ENCODE measurements around the gene LMF1. TPM values are rescaled to one million over a fixed set of nuclear protein-coding genes. Genes with fewer than 3 reads are reported as not detected.
"Not testable (repeated sequence)": the region's sequence is repeated elsewhere in the genome, so short reads cannot be mapped to it uniquely, and the experiment has no call there.

Gene LMF1
- total RNA-seq, 1 donor from 2014 or later, result 13.6 TPM

DNA sequence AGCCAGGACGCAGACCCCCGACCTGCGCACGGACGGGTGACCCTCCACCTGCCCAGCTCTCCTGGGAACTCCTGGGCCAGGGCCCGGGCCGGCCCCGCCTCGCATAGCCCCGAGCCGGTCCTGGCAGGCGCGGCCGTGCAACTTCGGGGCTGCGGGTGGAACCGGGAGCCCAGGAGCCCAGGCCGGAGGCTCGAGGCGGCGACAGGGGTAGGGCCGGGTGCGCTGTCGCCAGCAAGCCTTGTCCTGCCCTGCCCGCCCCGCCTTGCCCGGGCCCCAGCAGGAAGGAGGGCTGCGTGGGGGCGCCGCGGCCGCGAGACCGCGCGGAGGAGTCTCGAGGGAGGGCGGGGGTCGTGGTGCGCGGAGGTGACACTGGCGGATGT lies 408 bp downstream of the LMF1 start:
- no peak for DNase-seq

DNA sequence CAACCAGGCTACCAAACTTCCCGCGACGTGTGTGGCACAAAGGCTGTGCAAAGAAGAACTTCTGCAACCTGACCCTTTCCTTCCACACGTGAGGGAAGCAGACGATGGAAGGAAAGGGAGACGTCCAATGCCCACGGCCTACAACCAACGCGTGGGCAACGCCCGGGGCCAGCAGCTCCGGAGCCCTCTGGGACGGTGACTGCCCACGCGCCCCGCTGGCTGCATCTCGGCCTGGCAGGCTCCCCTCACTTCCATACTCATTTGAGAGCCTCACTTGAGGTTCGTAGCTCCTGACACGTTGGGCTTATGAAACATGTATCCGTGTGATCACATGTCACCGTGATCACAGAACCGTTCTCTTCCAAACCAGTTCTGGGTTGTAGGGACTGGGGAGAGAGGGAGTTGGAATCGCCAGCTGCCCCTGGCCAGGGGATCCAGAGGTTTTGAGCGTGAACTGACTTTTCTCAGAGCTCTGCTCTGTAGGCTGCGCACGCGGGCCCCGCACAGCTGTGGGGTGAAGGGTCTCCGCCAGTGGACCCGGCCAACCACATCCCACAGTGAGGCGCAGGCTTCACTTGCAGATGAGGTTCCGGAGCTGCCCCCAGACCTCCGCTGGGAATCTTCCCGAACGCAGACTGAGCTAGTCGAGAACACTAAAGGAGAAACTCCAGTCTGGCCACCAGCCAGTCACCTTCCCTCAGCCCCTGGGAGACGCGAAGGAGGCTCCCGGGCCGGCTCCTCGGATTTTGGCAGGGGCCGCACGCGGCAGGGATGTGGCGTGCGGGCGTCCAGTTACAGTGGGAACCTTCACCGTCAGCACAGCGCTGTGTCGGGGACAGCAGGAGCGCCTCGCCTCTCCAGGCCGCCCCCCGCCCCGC lies 1.0 kb downstream of the LMF1 start:
- DNase-seq, result no peak

DNA sequence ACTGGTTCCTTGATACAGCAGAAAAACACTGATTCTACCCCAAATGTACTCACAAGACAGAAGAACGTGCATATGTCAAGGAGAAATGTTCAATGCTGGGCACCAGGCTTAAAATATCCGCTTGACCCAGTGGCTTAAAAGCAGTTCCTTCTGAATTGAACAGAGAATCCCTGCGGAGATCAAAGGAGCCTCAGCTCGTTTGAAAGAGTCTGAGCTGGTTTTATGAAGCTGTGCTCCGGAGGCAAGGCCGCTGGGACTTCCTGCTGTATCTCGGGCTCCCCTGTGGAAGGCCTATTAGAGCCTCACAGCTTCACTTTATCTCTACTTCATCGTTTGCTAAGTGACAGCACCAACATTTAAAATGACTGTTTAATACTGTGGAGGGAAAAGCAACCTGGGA lies 2.2 kb downstream of the LMF1 start:
- no peak for DNase-seq

DNA sequence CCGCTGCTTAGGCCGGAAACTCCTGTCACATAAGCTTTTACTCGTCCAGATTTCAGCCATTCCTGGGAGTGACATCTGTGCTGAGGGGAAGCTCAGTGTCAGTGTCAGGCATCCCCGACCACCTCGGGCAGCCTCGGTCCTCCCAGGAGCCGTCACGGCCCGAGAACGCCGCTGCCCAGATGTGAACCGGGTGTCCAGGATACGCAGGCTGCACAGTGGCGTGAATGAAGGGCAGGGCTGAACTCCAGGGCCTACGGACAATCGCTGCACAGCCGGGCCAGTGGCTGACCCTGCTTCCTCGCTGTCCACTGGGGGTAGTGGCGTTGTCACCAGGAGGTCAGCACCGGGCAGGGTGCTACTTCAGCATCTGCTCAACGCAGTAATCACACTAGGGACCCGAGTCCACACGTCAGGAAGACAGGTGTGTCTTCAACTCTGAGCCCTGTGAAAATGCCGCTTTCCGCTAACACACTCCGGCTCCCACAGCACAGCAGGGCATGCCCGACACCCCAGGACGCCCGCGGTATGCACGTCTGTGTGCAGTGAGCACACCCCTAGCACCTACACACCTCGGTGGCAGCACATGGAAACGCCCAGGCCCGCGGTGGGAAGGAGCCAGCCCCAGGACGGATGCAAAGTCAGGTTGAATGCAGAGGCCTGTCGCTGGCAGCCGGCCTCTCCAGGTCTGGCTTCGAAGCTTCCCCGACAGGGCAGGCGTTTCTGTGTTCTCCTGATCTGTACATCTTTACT lies 3.1 kb downstream of the LMF1 start:
- no peak for DNase-seq

DNA sequence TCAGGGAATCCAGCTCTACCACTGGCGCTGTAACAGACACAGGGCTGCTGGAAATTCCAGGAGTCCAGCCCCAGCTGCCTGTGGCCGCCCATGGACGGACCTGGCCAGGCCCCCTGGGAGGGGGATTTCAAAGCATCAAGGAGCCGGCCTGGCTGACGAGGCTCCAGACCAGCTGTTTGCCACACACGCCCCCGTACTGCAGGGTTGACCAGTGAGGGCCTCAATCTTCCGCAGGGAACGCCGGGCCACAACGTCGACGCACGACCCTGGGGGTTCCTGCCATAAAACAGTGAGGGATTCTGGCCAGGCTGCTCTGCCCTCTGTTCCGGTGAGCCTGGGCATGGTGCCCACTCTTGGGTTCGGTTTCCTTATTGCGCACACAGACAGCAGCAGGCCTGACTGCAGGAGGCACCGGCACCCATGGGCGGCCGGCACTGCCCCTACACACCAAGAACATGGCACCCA lies 3.7 kb downstream of the LMF1 start:
- no peak for DNase-seq

DNA sequence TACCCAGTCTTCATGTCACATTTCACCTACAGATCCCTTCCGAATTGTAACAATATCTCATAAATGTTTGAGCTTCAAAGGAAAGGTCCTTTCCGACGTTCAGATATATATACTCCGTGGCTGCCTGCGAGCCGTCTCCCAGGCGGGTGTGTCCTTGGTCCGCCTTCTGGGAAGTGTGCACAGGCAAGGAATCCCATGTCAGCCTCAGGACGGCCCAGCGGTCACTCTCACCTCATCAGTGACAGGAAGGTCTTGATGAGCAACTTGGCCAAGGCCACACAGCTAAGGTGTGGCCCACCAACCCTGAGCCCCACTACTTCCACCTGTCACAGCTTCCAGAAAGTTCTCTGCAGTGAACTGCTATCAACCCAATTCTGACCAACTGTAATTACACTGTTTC lies 4.3 kb downstream of the LMF1 start:
- DNase-seq, result no peak

DNA sequence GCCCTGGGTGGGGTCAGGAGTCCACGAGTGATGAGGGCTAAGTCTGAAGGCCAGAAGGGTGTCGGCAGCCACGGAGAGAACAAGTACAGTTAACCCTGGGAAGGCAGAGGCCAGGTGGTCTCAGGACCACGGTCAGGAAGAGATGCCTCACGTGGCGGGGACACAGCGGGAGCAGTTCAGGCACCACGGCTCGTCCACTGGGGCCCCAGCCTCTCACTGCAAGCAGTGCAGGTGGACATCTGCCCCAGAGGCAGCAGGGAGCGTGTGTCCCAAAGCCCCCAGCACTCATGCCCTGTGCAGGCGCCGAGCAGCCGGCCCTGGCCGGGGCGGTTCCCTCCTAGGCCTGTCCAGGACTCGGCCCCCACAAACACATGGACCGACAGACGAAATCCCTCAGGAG lies 4.7 kb downstream of the LMF1 start:
- DNase-seq, result no peak

DNA sequence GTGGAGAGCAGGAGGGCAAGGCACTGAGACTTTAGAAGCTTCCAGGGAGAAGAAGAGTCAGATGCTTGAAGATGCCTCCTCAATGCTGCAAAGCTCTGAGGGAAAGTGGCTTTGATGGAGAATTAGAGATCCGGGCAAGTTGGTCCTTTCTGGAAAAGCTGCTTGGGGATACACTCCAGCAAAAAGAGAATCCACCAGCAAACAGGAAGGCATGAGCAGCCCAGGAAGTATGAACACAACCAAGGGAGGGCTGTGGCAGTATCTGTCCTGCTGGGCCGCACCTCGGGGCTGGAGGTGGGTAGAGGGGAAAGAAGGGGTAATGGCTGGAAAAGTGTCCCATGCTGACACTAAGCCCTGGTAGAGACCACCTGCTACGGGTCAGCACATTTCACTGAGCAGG lies 5.3 kb downstream of the LMF1 start:
- no peak for DNase-seq

DNA sequence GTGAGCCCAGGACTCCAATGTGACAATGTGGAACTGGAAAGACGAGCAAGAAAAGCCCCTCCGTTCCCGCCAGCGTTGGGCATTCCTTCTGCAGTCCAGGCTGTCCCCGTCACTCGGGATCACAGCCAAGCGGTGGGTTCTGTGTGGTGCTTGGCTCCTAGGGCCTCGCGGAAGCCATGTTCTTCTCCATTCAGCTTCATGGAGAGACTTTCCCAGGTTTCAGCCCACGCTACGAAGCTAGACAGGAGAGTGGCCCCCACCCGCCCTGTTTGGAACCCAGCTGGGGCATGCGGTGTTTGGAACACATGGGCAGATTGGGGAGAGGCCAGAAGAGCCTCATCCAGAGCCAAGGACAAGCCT lies 5.8 kb downstream of the LMF1 start:
- DNase-seq, result no peak

DNA sequence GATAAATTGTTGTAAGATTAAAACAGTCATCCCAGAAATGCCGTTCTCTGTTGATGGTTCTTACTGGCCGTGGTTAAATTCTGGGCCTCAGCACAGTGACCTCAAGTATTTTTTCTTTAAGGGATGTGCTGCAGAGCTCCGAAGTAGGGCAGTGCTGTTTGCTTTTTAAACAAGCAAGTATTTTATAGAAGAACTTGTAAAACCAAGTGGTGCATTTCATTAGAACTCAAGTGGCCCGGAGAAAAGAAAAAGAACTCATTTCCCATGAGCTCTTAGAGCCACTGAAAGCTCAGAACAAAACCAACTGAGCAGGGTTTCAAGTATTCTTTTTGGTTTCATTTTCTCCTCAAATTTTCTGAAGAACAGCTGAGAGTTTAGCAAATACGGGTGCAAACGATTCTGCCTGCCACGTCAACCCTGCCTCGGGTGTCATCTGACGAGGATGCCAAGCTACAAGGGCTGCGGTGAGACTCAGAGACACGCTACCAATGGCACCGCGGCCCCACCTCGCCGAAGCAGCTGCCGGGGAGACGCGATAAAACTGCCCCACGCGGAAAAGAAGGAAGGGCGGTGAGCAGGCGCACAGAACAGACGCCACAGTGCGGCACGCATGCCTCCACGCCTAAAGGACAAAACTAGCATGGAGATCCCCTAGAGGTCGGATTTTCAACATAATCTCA lies 6.3 kb downstream of the LMF1 start:
- no peak for DNase-seq

DNA sequence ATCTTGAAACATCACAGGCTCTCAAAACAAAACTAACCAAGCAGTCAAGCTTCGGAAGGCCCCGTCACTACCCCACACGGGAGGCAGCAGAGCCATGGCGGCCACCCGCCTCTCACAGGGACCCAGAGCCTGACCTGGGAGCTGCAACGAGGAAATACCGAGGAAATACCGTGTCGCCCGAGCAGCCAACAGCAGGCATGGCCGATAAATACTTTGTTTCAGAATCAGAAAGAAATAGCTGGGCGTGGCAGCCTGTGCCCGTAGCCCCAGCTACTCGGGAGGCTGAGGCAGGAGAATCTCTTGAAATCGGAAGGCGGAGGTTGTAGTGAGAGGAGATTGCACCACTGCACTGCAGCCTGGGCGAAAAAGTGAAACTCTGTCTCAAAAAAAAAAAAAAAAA lies 6.9 kb downstream of the LMF1 start:
- DNase-seq, result no peak

DNA sequence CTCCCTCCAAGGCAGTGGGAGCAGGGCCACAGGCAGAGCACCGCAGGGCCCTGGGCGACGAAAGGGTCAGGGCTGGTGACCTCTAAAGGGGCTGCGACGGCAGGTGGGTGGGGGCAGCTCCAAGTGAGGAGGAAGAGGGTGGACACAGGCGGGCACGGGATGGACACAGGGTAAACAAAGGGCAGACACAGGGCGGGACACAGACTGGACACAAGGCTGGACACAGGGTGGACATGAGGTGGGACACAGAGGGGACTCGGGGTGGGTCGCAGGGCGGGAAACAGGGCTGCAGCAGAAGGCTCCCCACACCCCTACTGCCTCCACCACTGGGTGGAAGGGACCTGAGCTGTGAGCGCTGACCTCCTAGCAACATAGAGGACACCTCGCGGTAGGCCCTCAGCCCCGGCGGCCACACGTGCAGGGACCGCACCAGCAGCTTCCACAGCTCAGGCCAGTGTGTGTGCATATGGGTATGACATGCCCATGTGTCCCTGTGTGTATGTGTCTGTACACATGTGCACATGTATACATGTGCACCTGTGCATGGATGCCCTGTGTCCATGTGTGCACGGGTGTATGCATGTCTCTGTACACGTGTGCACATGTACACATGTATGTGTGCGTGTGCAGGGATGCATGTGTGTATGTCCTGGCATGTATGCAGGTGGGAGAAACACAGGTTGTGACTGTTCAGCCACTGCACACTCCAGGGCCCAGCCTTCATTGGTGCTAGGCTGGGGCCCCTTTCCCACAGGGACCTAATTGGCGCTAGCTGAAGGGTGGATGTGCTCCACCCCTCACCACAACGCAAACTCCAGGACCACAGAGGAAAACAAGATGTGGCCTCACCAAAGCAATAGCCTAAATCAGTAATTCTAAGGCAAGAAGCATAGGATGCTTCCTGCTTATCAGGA lies 7.6 kb downstream of the LMF1 start:
- DNase-seq, result no peak

DNA sequence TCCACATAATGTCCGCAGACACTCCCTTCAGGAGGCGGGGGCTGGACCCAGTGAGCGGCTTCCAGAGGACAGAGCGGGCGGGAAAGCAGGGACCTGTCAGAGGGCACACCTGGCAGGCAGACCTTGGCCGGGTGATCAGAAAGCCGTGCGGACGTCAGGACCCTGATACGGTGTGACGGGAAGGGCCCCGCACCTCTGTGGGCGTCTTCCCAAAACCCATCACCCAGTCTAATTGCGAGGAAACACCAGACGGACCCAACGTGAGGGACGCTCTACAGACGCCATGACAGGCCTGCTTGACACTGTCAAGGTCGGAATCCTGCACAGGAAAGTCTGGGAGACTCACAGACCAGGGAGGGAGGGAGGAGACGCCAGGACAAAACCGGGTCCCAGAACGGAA lies 8.4 kb downstream of the LMF1 start:
- no peak for DNase-seq

DNA sequence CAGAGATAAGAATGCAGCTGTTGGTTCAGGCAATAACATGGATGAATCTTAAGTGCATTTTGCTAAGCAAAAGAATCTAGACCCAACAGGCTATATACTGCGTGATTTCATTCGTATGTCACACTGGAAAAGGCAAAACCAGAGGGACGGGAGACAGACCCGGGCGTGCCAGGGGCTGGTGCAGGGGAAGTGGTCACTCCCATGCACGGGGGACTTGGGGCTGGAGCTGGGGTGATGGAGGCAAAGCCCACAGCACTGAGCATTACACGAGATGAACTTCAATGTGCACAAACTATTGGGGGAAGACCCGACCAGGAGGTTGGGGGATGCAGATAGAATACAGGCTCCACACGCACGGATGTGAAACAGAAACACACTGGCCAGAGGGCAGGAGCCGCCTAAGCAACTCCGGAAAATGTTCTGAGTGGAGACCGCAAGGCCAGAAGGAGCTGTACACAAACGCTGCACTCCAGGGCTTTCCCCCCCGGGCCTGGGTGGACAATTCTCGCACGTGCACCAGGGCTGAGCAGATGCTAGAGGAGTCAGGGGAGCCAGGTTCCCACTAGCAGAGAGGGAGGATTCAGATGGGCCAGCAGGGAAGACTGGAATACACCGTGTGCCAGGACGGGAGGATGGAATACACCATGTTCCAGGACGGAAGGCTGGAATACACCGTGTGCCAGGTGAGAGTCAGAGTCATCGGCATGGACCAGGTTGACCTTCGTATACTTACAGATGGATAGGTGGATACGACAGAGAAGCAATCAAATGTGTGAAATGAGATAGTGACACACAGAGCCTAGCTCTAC lies 11.3 kb downstream of the LMF1 start:
- DNase-seq, result no peak

DNA sequence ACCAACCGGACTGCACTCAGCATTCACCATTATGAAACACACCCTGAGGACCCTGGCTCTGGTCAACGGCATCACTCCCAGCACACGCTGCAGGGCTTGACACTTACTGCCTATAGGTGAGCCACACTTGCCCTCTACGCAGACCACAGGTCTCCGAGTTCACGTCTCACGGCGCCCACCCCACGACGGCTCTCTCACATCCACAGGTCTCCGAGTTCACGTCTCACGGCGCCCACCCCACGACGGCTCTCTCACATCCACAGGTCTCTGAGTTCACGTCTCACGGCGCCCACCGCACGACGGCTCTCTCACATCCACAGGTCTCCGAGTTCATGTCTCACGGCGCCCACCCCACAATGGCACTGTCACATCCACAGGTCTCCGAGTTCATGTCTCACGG lies 15.0 kb downstream of the LMF1 start:
- not testable (repeated sequence) for DNase-seq

DNA sequence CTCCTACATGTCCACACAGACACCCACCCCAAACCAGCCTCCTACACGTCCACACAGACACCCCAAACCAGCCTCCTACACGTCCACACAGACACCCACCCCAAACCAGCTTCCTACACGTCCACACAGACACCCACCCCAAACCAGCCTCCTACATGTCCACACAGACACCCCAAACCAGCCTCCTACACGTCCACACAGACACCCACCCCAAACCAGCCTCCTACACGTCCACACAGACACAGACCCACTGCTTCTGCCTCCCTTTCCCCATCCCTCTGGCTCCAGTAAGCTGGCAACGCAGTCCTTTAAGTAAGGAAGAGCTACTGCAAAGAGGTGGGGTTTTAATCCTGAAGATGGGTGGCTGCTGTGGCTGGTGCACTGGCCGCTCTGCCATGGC lies 17.0 kb downstream of the LMF1 start:
- not testable (repeated sequence) for DNase-seq

DNA sequence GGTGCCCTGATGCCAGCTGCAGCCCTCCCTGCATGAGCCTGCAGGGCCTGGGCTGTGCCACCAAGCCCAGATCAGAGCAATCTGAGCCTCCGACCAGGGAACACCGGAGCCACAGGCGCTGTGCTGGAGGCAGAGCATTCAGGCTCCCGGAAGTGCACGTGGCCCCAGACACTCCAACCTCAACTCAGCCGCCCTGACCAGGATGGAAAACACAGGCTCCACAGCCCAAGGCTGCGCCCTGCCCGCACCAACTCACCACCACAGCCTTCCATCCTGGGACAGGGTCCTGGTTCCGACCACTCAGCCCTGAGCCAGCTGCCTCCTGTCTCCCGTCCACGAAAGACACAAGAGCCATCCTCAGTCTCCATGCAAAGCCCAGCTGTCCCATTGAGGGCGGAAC lies 18.5 kb downstream of the LMF1 start:
- DNase-seq, result no peak

DNA sequence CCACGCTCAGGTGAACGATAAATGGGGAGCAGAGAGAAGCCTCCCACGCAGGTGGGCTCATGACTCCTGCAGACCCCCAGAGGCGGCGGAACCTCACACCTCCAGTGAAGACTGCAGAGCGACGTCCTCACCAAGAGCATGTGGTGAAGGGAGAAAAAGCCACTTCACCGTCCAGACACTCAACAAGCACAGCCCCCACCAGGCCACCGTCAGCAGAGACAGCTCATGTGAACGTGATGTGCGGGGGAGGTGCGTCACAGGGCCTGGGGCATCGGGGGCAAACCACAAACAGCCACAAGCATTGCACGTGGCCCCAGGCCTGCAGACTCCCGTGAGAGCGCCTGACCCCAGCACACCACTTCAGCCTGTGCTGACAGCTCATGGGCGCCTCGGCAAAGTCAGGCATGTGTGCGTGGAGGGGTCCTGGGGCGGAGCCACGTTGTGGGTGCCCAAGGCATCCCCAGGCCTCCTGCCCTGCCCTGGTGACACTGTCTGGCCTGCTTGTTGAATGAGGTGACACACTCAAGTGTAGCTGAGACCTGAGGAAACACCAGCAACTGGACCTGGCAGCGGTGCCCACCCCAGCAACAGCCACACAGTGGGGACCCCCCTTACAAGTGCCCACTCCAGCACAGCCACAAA lies 19.0 kb downstream of the LMF1 start:
- DNase-seq, result no peak

DNA sequence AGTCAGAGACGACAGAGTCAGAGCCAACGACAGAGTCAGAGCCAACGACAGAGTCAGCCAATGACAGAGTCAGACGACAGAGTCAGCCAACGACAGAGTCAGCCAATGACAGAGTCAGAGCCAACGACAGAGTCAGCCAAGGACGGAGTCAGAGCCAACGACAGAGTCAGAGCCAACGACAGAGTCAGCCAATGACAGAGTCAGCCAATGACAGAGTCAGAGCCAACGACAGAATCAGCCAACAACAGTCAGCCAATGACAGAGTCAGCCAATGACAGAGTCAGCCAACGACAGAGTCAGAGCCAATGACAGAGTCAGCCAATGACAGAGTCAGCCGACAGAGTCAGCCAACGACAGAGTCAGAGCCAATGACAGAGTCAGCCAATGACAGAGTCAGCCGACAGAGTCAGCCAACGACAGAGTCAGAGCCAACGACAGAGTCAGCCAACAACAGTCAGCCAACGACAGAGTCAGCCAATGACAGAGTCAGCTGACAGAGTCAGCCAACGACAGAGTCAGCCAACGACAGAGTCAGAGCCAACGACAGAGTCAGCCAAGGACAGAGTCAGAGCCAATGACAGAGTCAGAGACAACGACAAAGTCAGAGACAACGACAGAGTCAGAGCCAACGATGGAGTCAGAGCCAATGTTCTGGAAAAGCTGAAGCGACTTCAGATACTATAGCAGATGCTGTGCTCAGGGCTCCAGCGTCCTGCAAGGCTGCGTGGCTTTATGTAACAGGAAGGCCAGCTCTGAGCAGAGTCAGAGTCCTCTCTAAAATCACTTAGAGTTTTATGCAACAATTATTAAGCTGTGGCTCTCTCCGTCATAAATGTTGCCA lies 19.8 kb downstream of the LMF1 start:
- not testable (repeated sequence) for DNase-seq

DNA sequence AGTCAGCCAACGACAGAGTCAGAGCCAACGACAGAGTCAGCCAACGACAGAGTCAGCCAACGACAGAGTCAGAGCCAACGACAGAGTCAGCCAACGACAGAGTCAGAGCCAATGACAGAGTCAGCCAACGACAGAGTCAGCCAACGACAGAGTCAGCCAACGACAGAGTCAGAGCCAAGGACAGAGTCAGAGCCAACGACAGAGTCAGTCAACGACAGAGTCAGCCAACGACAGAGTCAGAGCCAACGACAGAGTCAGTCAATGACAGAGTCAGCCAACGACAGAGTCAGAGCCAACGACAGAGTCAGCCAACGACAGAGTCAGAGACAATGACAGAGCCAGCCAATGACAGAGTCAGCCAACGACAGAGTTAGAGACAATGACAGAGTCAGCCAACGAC lies 22.0 kb downstream of the LMF1 start:
- not testable (repeated sequence) for DNase-seq

All from skin of body (tissue), 2 donors.